ENCODE data around the gene COQ9. TPM values are rescaled to one million over a fixed set of nuclear protein-coding genes. Genes with fewer than 3 reads are reported as not detected.
"Not testable (repeated sequence)": the region's sequence is repeated elsewhere in the genome, so short reads cannot be mapped to it uniquely, and the experiment has no call there.

Gene COQ9
- total RNA-seq, result 10 to 100 TPM; 56.4 to 68.6 TPM

GRCh38 chr16:57447186-57447962, at the start of gene COQ9, which contains the start of gene CIAPIN1:
Gene COQ9, plus strand, starts transcription at chr16:57447479. Its CDS starts 27 bp downstream, at chr16:57447506.
Gene CIAPIN1, minus strand, starts transcription at chr16:57447385. Its CDS starts 6,457 bp downstream, at chr16:57440928.
- intact Hi-C loops (cut with DNase I), result no loop called here
- peak; percentile 95 for DNase-seq (ENCODE audit: low spot score)
- Histone ChIP-seq H3K9me3 (no peaks in the 10 kb centered on the region), H3K4me3 (peak within 1 kb of the TSS; percentile 84 to 91), H3K27me3 (replicated peaks; ENCODE audit: insufficient read depth) (no peaks in the 10 kb centered on the region), H3K36me3 (no peaks in the 10 kb centered on the region), H3K27ac (peak within 1 kb of the TSS; percentile 78 to 85), H3K4me1 (replicated peaks) (no peaks in the 10 kb centered on the region)
- TF ChIP-seq POLR2AphosphoS5 (IDR thresholded peaks at IDR 0.05) (peak; percentile 95), POLR2A (IDR thresholded peaks at IDR 0.05) (peak; percentile 75), CTCF (IDR thresholded peaks at IDR 0.05) (peak in 2 of 4 experiments; percentile 27 to 33)
- under 1% methylated on average over 35 of the region's 68 CpGs for WGBS

- H3K4me1 ChIP-seq (replicated peaks); H3K9me3 ChIP-seq; intact Hi-C loops (cut with DNase I); DNase-seq (ENCODE audit: low spot score); H3K36me3 ChIP-seq; H3K27me3 ChIP-seq (replicated peaks; ENCODE audit: insufficient read depth); H3K4me3 ChIP-seq; H3K27ac ChIP-seq: not testable (repeated sequence)
- WGBS, result 90% methylated on average over 4 of the region's 4 CpGs
These were observed 49.8 kb upstream of the COQ9 start for GRCh38 chr16:57397493-57397892.

GRCh38 chr16:57401943-57402640, 45.2 kb upstream of the COQ9 start:
- no peaks in the 10 kb centered on the region for H3K27me3 ChIP-seq (replicated peaks; ENCODE audit: insufficient read depth)
- H3K9me3 ChIP-seq, result no peaks in the 10 kb centered on the region
- no peaks in the 10 kb centered on the region for H3K4me1 ChIP-seq (replicated peaks)
- no peak overlapping the region for H3K27ac ChIP-seq
- WGBS, result 53% methylated on average over 7 of the region's 7 CpGs
- no peak overlapping the region for H3K4me3 ChIP-seq
- intact Hi-C loops (cut with DNase I), result no loop called here
- H3K36me3 ChIP-seq, result no peaks in the 10 kb centered on the region
- TF ChIP-seq POLR2A (IDR thresholded peaks at IDR 0.05) (no peak), CTCF (IDR thresholded peaks at IDR 0.05) (no peak), POLR2AphosphoS5 (IDR thresholded peaks at IDR 0.05) (no peak)
- DNase-seq (ENCODE audit: low spot score), result no peak

- intact Hi-C loops (cut with DNase I), result no loop called here
- H3K27ac ChIP-seq, result no peak within 1 kb of the TSS
- TF ChIP-seq CTCF (IDR thresholded peaks at IDR 0.05) (no peak), POLR2A (IDR thresholded peaks at IDR 0.05) (no peak), POLR2AphosphoS5 (IDR thresholded peaks at IDR 0.05) (no peak)
These were observed 43.1 kb upstream of the COQ9 start, which contains the start of gene CCL17 for GRCh38 chr16:57403965-57404817. Gene CCL17, plus strand, starts transcription at chr16:57404767. Its CDS starts 9,166 bp downstream, at chr16:57413933.

GRCh38 chr16:57405097-57405496, 42.2 kb upstream of the COQ9 start:
- no peaks in the 10 kb centered on the region for H3K9me3 ChIP-seq
- no peak overlapping the region for H3K4me3 ChIP-seq
- H3K27me3 ChIP-seq (replicated peaks; ENCODE audit: insufficient read depth), result no peaks in the 10 kb centered on the region
- no peak for DNase-seq (ENCODE audit: low spot score)
- 79% methylated on average over 3 of the region's 3 CpGs for WGBS
- no peaks in the 10 kb centered on the region for H3K36me3 ChIP-seq
- intact Hi-C loops (cut with DNase I), result no loop called here
- TF ChIP-seq CTCF (IDR thresholded peaks at IDR 0.05) (no peak), POLR2AphosphoS5 (IDR thresholded peaks at IDR 0.05) (no peak), POLR2A (IDR thresholded peaks at IDR 0.05) (no peak)
- no peaks in the 10 kb centered on the region for H3K4me1 ChIP-seq (replicated peaks)
- no peak overlapping the region for H3K27ac ChIP-seq

More at GRCh38 chr16:57403965-57404817, 43.1 kb upstream of the COQ9 start, which contains the start of gene CCL17:
- no peaks in the 10 kb centered on the region for H3K27me3 ChIP-seq (replicated peaks; ENCODE audit: insufficient read depth)
- no peak for DNase-seq (ENCODE audit: low spot score)
- H3K4me3 ChIP-seq, result no peak within 1 kb of the TSS
- no peaks in the 10 kb centered on the region for H3K9me3 ChIP-seq
- H3K4me1 ChIP-seq (replicated peaks), result no peaks in the 10 kb centered on the region
- H3K36me3 ChIP-seq, result no peaks in the 10 kb centered on the region
- 69% methylated on average over 17 of the region's 17 CpGs for WGBS
